ENCODE results near the gene PPP1R10.

DNA sequence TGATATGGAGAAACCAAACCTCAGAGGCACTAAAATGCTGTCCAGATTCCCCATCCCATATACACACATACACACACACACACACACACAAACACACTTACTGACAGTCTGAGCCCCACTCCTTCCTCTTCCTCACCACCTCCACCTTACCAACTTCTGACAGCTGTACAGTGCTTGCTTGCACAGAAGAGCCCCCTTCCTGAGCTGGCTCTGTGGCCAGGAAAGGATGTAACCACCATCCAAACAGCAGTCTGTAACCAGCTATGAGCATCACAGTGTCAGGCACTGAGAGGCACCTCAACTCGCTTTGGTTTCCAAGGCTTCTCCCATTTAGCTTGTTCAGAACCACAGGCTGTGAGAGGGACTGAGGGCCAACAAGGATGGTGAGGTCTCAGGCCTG is 24.0 kb upstream of the PPP1R10 start:
- TF ChIP-seq CTCF (conservative IDR thresholded peaks at IDR 0.05; ENCODE audit: low read depth, low read length): no peak
- TF ChIP-seq EZH2 (IDR thresholded peaks at IDR 0.05; ENCODE audit: low read length, unreplicated experiment): no peak
